Mesenchymal stem cell (in vitro differentiated cells and primary cell): Measurements from ENCODE around the gene TPGS1.

Source experiments
- DNase-seq: peaks from one replicate; pipeline ENCODE4 v3.0.0-alpha.2; 2013
- H2AFZ ChIP-seq: one replicate; pipeline ENCODE4 v1.6.1; 2013; ENCODE audit warnings: low read depth, mild to moderate bottlenecking, control low read depth, inconsistent platforms, low read length, moderate library complexity
- H2AK5ac ChIP-seq: 2 replicates; pipeline ENCODE4 v1.6.1; 2013; ENCODE audit warnings: low read length, moderate library complexity, mild to moderate bottlenecking, inconsistent platforms; ENCODE audit not compliant: severe bottlenecking
- H2BK120ac ChIP-seq: one replicate; pipeline ENCODE4 v1.6.1; 2013; ENCODE audit warnings: low read depth, mild to moderate bottlenecking, inconsistent platforms, low read length, moderate library complexity
- H2BK12ac ChIP-seq, 2 experiments: one replicate each; pipeline ENCODE4 v1.6.1; 2013; ENCODE audit warnings: inconsistent platforms in 2 of 2, low read length in 2 of 2, mild to moderate bottlenecking in 2 of 2, moderate library complexity in 2 of 2, control low read depth in 1 of 2
- H2BK15ac ChIP-seq: one replicate; pipeline ENCODE4 v1.6.1; 2013; ENCODE audit warnings: mild to moderate bottlenecking, low read depth, inconsistent platforms; ENCODE audit not compliant: poor library complexity, severe bottlenecking
- H2BK5ac ChIP-seq: 2 replicates; pipeline ENCODE4 v1.6.1; 2013; ENCODE audit warnings: low read depth, mild to moderate bottlenecking, low read length, control low read depth, inconsistent platforms; ENCODE audit not compliant: poor library complexity, severe bottlenecking
- H3K14ac ChIP-seq, 2 experiments: one replicate each; pipeline ENCODE4 v1.6.1; 2013; ENCODE audit warnings: inconsistent platforms in 2 of 2, low read length in 2 of 2, control low read depth in 1 of 2, mild to moderate bottlenecking in 1 of 2, moderate library complexity in 1 of 2
- H3K18ac ChIP-seq, 2 experiments: one replicate each; pipeline ENCODE4 v1.6.1; 2013; ENCODE audit warnings: inconsistent platforms in 2 of 2, low read length in 2 of 2, control low read depth in 1 of 2, low read depth in 1 of 2, mild to moderate bottlenecking in 1 of 2
- H3K23ac ChIP-seq, 2 experiments: one replicate each; pipeline ENCODE4 v1.6.1; 2013; ENCODE audit warnings: inconsistent platforms in 2 of 2, low read length in 2 of 2, mild to moderate bottlenecking in 2 of 2, moderate library complexity in 2 of 2, control low read depth in 1 of 2
- H3K27ac ChIP-seq: 2 replicates; pipeline ENCODE4 v1.5.1; 2013; ENCODE audit warnings: mild to moderate bottlenecking, moderate library complexity, low read length, control low read depth, inconsistent platforms; ENCODE audit not compliant: poor library complexity, severe bottlenecking
- H3K27me3 ChIP-seq, 2 experiments: 2 replicates each; pipeline versions ENCODE4 v1.6.1 to v1.7.0; 2013; ENCODE audit warnings: low read length in 2 of 2, mild to moderate bottlenecking in 2 of 2, moderate library complexity in 2 of 2, control low read depth in 1 of 2, inconsistent platforms in 1 of 2; ENCODE audit not compliant: control insufficient read depth in 1 of 2, insufficient read depth in 1 of 2
- H3K36me3 ChIP-seq, 2 experiments: 2 replicates each; pipeline versions ENCODE4 v1.6.1 to v1.7.0; 2013; ENCODE audit warnings: low read length in 2 of 2, control low read depth in 1 of 2, inconsistent platforms in 1 of 2, low read depth in 1 of 2, mild to moderate bottlenecking in 1 of 2; ENCODE audit not compliant: insufficient read depth in 2 of 2, control insufficient read depth in 1 of 2
- H3K4ac ChIP-seq, 2 experiments: one replicate each; pipeline ENCODE4 v1.6.1; 2013; ENCODE audit warnings: inconsistent platforms in 2 of 2, low read length in 2 of 2, mild to moderate bottlenecking in 2 of 2, moderate library complexity in 2 of 2, control low read depth in 1 of 2, low read depth in 1 of 2
- H3K4me1 ChIP-seq: 2 replicates; pipeline ENCODE4 v1.6.1; 2013; ENCODE audit warnings: low read depth, low read length, control low read depth; ENCODE audit not compliant: control insufficient read depth, insufficient read depth
- H3K4me2 ChIP-seq: 2 replicates; pipeline ENCODE4 v1.6.1; 2013; ENCODE audit warnings: low read length, mild to moderate bottlenecking, inconsistent platforms; ENCODE audit not compliant: poor library complexity, severe bottlenecking
- H3K4me3 ChIP-seq, 2 experiments: 2 replicates each; pipeline versions ENCODE4 v1.5.1 to v1.7.0; 2013; ENCODE audit warnings: low read length in 2 of 2, mild to moderate bottlenecking in 2 of 2, control low read depth in 1 of 2, low read depth in 1 of 2; ENCODE audit not compliant: insufficient read depth in 1 of 2
- H3K79me1 ChIP-seq: replicated peaks from 2 replicates; pipeline ENCODE4 v1.6.1; 2013; ENCODE audit warnings: mild to moderate bottlenecking, control low read depth, low read length, inconsistent platforms; ENCODE audit not compliant: poor library complexity, severe bottlenecking
- H3K9ac ChIP-seq: 2 replicates; pipeline ENCODE4 v1.7.0; 2013; ENCODE audit warnings: mild to moderate bottlenecking, low read length, moderate library complexity
- H3K9me3 ChIP-seq: 2 replicates; pipeline ENCODE4 v1.7.0; 2013; ENCODE audit warnings: mild to moderate bottlenecking, low read length; ENCODE audit not compliant: control insufficient read depth
- H4K8ac ChIP-seq: one replicate; pipeline ENCODE4 v1.6.1; 2013; ENCODE audit warnings: inconsistent platforms, mild to moderate bottlenecking, low read length, moderate library complexity
- H4K91ac ChIP-seq: one replicate; pipeline ENCODE4 v1.6.1; 2013; ENCODE audit warnings: mild to moderate bottlenecking, low read length, inconsistent platforms
- WGBS: methylation state at CpG from one replicate; pipeline ENCODE4 v1.1.7; 2013; ENCODE audit warnings: mixed read lengths; 5-methylcytosine and 5-hydroxymethylcytosine counted together

Gene TPGS1

DNA sequence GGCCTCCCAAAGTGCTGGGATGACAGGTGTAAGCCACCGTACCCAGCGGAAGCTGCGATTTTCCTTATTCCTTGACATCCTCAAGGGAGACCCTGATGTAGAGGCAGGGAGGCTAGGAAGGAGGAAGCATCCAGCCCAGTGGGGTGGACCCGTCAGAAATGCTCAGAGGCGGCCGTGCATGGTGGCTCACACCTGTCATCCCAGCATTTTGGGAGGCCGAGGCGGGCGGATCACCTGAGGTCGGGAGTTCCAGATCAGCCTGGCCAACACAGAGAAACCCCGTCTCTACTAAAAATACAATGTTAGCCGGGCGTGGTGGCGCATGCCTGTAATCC, 48.1 kb downstream of the TPGS1 start:
- peak overlapping the region in 1 of 2 experiments; percentile 80 for H3K18ac ChIP-seq
- H3K27me3 ChIP-seq = peaks cover 0 to 3% of the 10 kb centered on the region in 2 experiments
- no peaks in the 10 kb centered on the region for H3K9me3 ChIP-seq
- H3K36me3 ChIP-seq = no peaks in the 10 kb centered on the region
- no peak for DNase-seq
- H2BK15ac ChIP-seq = no peak overlapping the region
- no peak overlapping the region for H2AFZ ChIP-seq
- no peak overlapping the region for H3K14ac ChIP-seq
- H2BK12ac ChIP-seq = peak overlapping the region; percentile 14 to 76
- no peak overlapping the region for H4K8ac ChIP-seq
- peaks cover 9% of the 10 kb centered on the region for H3K4me1 ChIP-seq
- H3K27ac ChIP-seq = no peak overlapping the region
- no peak overlapping the region for H3K4me2 ChIP-seq
- no peak overlapping the region for H2BK5ac ChIP-seq
- no peak overlapping the region for H2BK120ac ChIP-seq
- 95% methylated on average over 12 of the region's 14 CpGs for WGBS
- H3K79me1 ChIP-seq = no peaks in the 10 kb centered on the region
- H3K4ac ChIP-seq = no peak overlapping the region
- H3K23ac ChIP-seq = no peak overlapping the region
- H4K91ac ChIP-seq = no peak overlapping the region
- no peak overlapping the region for H3K9ac ChIP-seq
- H2AK5ac ChIP-seq = no peak overlapping the region
- H3K4me3 ChIP-seq = no peak overlapping the region

DNA sequence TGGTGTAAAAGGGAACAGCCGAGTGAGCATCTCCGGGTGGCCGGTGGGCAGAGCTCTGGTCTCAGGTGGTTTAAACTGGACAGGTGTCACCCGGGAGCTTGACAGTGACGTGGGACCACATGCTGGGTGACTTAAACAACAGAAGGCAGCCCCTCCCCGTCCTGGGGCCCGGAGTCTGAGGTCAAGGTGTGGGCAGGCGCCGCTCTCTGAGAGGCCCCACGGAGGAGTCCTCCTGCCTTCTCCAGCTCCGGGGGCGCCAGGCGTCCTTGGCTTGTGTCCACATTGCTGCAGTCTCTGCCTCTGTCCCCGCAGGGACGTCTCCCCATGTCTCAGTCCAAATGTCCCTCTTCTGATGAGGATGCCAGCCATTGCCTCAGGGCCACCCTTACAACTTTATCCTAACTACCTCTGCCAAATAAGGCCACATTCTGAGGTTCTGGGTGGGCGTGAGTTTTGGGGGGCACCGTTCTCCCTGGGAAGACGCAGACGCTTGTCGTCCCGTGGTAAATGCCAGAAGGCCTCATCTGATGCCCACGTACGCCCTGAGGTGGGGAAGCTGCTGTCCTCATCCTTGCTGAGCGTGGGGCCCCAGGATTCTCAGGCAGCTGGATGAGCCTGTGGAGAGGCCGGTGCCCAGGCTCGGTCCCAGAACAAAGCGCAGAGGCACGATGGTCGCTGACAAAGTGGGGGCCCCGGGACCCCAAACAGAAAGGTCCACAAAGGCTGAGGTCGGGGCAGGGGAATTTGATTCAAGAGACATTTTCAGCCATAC, 49.5 kb downstream of the TPGS1 start:
- no peak overlapping the region for H2AK5ac ChIP-seq
- peak overlapping the region; percentile 64 for H2BK120ac ChIP-seq
- DNase-seq = no peak
- H3K36me3 ChIP-seq = no peaks in the 10 kb centered on the region
- peak overlapping the region; percentile 87 for H4K91ac ChIP-seq
- peak overlapping the region; percentile 84 to 89 for H2BK12ac ChIP-seq
- no peak overlapping the region for H3K4me2 ChIP-seq
- H3K14ac ChIP-seq = peak overlapping the region in 1 of 2 experiments; percentile 6
- no peak overlapping the region for H2BK5ac ChIP-seq
- H3K4me3 ChIP-seq = no peak overlapping the region
- no peaks in the 10 kb centered on the region for H3K9me3 ChIP-seq
- peaks cover 0 to 2% of the 10 kb centered on the region in 2 experiments for H3K27me3 ChIP-seq
- no peak overlapping the region for H3K27ac ChIP-seq
- no peaks in the 10 kb centered on the region for H3K79me1 ChIP-seq
- peak overlapping the region; percentile 67 for H2BK15ac ChIP-seq
- H2AFZ ChIP-seq = no peak overlapping the region
- WGBS = 92% methylated on average over 31 of the region's 31 CpGs
- H4K8ac ChIP-seq = peak overlapping the region; percentile 80
- H3K23ac ChIP-seq = no peak overlapping the region
- H3K4ac ChIP-seq = peak overlapping the region; percentile 47 to 51
- no peak overlapping the region for H3K9ac ChIP-seq
- peak overlapping the region; percentile 41 to 54 for H3K18ac ChIP-seq
- peaks cover 4% of the 10 kb centered on the region for H3K4me1 ChIP-seq

DNA sequence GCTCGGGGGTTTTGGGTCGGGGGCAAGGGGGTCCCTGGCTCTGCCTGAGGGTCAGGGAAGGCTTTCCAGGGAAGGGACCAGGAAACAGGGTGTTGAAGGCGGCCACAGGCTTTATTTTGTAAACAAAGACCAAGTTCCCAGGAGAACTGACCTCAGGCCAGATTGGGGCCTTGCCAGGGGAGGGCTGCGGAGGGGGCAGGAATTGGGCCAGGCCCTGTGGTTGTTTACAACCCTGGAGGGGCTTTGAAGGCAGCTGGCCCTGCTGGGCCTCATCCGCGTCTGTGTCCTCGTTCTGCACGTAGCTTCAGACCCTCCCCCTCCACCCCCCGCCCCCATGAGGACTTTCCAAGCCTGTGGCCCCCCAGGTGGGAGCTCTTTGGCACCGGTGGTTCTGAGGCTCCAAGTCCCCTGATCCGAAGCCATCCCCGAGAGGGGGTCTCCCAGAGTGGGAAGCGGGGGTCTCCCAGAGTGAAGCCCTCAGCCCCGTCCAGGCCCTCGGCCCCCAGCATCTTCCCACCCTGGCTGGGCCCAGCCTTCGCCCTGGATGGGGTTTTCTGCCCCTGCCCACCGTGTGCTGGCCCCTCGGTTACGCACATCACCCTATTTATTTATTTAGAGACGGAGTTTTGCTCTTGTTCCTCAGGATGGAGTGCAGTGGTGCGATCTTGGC, 51.6 kb downstream of the TPGS1 start:
- 46% methylated on average over 19 of the region's 21 CpGs for WGBS

DNA sequence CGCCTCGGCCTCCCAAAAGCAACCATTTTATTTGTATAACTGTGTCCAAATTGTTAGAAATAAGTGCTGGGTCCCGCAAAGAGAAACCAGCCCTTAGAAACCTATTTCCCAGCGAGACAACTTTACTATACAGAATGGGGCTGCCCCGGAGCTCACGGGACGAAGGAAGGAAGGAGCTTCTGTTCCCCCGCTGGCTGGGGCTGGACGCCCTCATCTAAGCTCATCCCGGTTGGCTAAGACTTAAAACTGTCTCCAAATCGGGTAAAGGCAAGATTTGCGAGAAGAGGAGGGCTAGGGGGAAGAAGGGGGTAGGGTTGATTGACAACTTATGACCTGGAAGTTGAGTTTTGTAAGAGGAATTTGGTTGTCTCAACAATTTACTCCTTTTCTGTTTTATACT, 52.8 kb downstream of the TPGS1 start:
- Histone ChIP-seq H3K79me1 (no peaks in the 10 kb centered on the region), H4K8ac (no peak overlapping the region), H3K36me3 (no peaks in the 10 kb centered on the region), H3K4me2 (no peak overlapping the region), H3K27ac (no peak overlapping the region), H3K14ac (no peak overlapping the region), H4K91ac (no peak overlapping the region), H2BK15ac (no peak overlapping the region), H3K23ac (no peak overlapping the region), H3K4ac (no peak overlapping the region), H2AK5ac (no peak overlapping the region), H2BK120ac (no peak overlapping the region), H3K9ac (no peak overlapping the region), H2BK5ac (no peak overlapping the region), H2BK12ac (no peak overlapping the region), H3K18ac (no peak overlapping the region), H3K4me3 (no peak overlapping the region), H3K9me3 (no peaks in the 10 kb centered on the region), H3K4me1 (peaks cover 4% of the 10 kb centered on the region), H3K27me3 (no peaks in the 10 kb centered on the region), H2AFZ (no peak overlapping the region)
- no peak for DNase-seq
- 77% methylated on average over 10 of the region's 12 CpGs for WGBS

More for the DNA sequence above, 51.6 kb downstream of the TPGS1 start:
- H3K79me1 ChIP-seq = no peaks in the 10 kb centered on the region
- H3K14ac ChIP-seq = peak overlapping the region in 1 of 2 experiments; percentile 5
- H2BK120ac ChIP-seq = peak overlapping the region; percentile 95
- H3K4me2 ChIP-seq = no peak overlapping the region
- H3K9me3 ChIP-seq = no peaks in the 10 kb centered on the region
- H3K27ac ChIP-seq = no peak overlapping the region
- H2AFZ ChIP-seq = no peak overlapping the region
- H3K4me3 ChIP-seq = no peak overlapping the region
- peak overlapping the region; percentile 49 to 97 for H2BK12ac ChIP-seq
- peak overlapping the region; percentile 97 for H2BK15ac ChIP-seq
- no peak overlapping the region for H2AK5ac ChIP-seq
- H3K36me3 ChIP-seq = no peaks in the 10 kb centered on the region
- peak overlapping the region; percentile 97 for H4K91ac ChIP-seq
- no peak overlapping the region for H3K9ac ChIP-seq
- H3K4me1 ChIP-seq = peaks cover 4% of the 10 kb centered on the region
- H3K27me3 ChIP-seq = no peaks in the 10 kb centered on the region
- H3K23ac ChIP-seq = no peak overlapping the region
- H4K8ac ChIP-seq = peak overlapping the region; percentile 95
- peak overlapping the region; percentile 34 to 93 for H3K18ac ChIP-seq
- DNase-seq = peak; percentile 85
- no peak overlapping the region for H2BK5ac ChIP-seq
- H3K4ac ChIP-seq = peak overlapping the region in 1 of 2 experiments; percentile 29
